GM18507 (cell line): ENCODE measurements around the gene LYRM4.

Experiments
- DNase-seq: peaks from one replicate; pipeline ENCODE4 v3.0.0; 2011; ENCODE audit warnings: low read depth; ENCODE audit not compliant: insufficient read length; ENCODE audit errors: extremely low spot score
- FAIRE-seq: peaks from 2 replicates; lab custom pipeline; 2011; peaks lifted over from hg19 to GRCh38; lab: Jason Lieb, UNC

LYRM4 gene

GRCh38 chr6:5213836-5214235 lies 46.9 kb downstream of the LYRM4 start:
- DNase-seq (no peak), FAIRE-seq (no peak)

GRCh38 chr6:5211492-5211891 lies 49.3 kb downstream of the LYRM4 start:
- DNase-seq (no peak), FAIRE-seq (no peak)

GRCh38 chr6:5208471-5208971 lies 52.2 kb downstream of the LYRM4 start:
- FAIRE-seq (no peak), DNase-seq (no peak)

- DNase-seq, result no peak
- peak; percentile 18 for FAIRE-seq
Observed at GRCh38 chr6:5208057-5208456, 52.7 kb downstream of the LYRM4 start.

DNA sequence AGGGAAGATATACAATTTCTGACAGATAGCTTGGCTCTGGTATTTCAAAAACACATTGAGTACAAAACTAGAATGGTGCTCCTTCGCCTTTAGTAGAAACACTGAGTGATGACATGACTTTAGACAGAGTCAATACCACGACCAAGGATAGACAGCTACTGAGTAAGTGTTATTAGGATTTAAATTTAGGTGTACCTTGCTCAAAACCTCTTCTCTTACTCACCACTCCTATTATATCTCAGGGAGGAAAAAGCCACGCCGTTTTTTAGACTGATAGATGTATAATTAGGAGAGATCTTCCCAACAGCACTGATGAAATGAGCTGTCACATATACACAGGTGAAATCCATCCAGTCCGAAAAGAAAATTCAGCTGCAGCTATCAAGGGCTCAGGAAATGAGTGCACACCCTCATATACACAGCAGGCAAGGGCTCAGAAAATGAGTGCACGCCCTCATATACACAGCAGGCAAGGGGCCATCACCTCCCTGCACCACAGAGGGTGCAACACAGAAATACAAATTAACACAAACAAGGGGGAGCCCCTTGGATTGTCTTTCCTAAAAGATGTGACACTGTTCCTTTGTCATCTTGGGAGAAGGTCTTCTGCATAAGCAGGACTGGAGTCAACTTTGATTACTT lies 53.7 kb downstream of the LYRM4 start:
- DNase-seq (no peak), FAIRE-seq (no peak)

DNA sequence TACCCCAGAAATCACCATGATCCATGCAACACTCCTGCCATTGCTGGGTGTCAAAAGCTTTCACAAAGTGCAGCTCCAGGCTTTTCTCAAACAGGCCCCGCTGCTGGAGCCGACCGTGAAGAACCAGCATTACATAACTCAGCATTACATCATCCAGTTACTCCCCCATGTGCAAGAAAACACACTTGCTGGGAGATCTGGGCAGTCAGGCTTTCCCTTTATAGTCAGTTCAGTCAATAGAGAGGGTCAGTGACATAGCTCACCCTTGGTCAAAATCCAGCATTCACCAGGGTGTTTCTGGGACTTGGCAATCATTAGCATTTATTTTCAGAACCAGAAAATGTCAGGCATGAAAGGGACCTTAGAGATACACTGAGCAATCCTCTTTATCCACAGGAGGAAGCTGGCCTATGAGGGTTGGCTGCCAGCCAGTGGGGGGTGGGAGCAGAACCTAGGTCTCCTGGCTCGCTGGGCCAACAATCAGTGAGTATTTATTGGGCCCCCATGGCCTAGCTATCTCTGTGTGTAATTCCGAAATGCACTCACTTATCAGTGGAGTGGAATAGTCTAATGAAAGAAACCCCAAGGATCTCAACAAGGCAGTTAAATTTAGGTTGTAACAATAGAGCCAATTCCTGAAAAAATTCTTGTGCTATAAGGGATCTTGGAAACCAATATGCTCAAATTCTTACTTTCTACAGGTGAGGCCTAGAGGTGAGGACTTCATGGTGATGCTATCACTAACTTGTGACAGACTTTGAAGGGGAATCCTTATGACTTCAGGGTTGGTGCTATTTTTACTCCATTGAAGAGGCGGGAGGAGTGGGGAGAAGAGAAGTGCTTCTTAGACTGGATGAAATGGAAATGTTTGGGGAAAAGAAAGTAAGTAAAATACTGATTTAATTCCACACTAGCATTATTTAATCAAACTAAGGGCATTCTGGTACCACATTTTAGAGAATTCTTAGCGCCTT lies 54.6 kb downstream of the LYRM4 start:
- DNase-seq, result no peak
- no peak for FAIRE-seq

DNA sequence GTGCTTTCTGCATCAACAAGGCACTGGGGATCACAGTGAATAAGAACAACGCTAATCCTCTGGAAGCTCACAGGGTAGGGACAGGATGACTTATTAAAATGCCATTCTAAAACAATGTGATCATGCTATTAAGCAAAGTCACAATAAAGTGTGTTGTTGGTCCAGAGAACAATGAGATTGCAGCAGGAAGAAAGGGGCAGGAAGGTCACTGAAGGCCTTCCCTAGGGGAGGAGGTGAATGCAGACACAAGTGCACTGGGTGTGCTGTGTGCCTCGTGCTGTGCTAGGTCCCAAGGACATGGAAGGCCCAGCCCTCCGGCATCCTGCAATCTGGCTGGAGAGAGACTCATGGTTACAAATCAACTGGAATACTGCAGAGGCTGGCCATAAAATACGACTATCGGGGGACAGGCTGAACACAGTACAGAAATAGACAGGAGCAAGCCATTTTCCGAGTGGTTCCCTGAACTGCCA lies 55.7 kb downstream of the LYRM4 start:
- no peak for FAIRE-seq
- no peak for DNase-seq

DNA sequence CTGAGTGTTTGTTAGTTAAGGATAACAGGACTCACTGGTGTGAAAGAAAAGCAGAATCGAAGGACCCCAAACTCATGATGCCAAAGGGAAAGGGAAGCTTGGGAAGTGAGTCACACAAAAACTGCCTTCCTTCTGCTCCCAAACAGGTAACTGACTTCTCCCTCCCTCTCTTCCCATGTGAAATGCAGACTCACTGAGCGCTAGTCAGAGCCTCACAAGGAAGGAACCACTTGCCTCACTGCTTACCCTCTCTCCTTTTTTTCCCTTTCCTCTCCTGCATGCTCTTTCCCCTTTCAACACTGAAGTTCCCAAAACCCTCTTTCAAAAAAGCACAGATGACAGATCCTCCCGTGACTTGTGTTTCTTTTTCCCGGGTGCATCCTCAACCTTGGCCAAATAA lies 56.4 kb downstream of the LYRM4 start:
- DNase-seq (no peak), FAIRE-seq (no peak)

DNA sequence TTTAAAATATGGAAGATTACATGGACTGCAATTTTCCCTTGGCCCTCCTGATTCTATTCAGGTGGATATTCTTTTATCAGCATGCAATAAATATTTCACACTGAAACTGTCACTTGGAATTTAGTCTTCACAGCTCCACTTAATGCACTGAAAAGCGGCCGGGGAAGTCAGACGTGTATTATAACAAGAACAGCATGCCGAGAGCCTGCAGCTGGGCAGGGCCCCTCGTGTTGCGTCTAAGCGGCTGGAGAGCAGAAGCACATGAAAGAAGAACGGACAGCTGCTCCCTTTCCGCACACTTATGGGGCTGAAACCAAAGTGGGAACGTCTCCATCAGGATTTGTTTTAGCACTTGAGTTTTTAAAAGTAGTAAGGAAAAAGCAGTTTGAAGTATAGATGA lies 57.2 kb downstream of the LYRM4 start:
- no peak for FAIRE-seq
- DNase-seq, result no peak

DNA sequence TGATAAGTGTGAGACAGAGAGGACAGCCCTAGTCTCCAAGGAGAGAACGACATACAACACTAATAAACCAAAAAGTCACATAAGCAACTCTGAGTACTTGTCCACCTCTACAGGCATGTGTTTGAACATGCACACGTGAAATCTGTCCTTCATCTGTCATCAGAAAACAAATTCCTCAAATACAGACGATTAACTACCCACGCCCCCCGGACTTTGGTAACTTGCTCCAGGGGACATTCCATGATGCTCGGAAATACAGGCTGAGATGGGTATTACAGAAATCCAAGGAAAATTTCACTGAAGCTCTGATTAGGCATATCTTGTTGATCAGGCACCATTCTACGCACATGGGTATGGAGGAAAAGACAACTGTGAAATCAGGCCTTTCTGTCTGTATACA lies 57.8 kb downstream of the LYRM4 start:
- FAIRE-seq (no peak), DNase-seq (no peak)

- FAIRE-seq (no peak), DNase-seq (no peak)
Observed at GRCh38 chr6:5202206-5202605, 58.5 kb downstream of the LYRM4 start.

GRCh38 chr6:5201271-5201670 lies 59.5 kb downstream of the LYRM4 start:
- FAIRE-seq, result no peak
- DNase-seq, result no peak

- FAIRE-seq (no peak), DNase-seq (no peak)
Observed at GRCh38 chr6:5199702-5200101, 61.0 kb downstream of the LYRM4 start.

DNA sequence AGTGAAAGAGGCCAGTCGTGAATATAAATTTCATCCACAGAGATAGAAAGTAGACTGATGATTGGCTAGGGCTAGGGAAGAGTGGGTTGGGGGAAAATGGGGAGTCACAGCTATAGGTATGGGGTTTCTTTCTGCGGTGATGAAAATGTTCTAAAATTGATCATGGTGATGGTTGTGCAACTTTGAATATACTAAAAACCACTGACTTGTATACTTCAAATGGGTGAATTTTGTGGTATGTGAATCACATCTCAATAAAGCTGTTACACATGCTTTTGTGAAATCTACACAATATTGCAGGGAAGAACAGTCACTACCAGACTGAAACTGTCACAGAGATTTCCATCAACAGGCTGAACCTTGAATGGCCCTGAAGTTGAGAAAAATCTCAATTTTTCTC lies 61.5 kb downstream of the LYRM4 start:
- FAIRE-seq (no peak), DNase-seq (no peak)

GRCh38 chr6:5197084-5197483 lies 63.7 kb downstream of the LYRM4 start:
- FAIRE-seq, result no peak

DNA sequence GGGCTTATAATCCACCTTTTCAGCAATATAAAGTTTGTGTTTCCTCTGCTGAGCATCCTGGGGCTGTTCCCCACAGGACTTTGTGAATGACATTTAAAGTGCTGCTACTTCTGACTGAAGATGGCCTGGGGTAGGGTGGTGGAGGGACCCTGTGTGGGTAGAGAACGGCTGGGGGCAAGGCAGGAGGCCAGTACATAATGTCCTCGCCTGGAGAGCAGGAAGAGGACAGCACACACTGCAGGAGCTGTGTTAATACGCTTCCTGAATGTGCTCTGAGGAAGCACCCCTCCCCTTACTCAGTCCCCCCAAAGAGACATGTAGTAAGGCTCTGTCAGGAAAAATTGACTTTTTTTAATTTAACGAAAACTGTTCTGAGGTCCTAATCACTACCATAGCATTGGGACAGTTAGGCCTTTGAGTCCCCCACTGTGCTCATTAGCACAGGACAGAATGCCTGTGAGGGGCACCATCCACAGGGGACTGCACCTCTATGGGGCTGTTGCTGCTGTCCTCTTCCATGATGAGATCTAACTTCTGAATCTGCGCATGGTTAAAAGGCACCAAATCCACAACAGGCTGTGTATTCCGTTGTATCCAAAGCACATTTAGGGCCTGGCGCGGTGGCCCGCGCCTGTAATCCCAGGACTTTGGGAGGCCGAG lies 68.5 kb downstream of the LYRM4 start:
- FAIRE-seq, result no peak
- no peak for DNase-seq

More at GRCh38 chr6:5197084-5197483, 63.7 kb downstream of the LYRM4 start:
- DNase-seq, result no peak

GRCh38 chr6:5191722-5192121 lies 69.0 kb downstream of the LYRM4 start:
- DNase-seq (no peak), FAIRE-seq (no peak)

DNA sequence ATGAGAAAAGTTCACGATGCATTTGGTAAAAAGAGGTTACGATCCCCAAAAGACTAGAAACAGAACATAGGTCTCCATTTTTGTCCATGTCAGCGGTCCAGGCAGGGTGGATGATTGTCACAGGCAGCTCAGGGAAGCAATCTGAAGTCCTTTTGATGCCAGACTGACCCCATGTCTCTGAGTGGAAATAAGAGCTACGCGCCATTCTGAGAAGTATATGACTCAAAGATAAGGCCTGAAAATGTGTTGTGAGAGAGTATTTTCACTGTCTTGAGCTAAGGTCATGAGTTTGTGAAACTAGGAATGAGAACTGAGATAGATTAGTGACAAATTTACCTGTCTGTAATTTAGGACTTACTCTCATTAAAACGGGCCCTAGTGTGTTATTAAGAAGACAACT lies 69.5 kb downstream of the LYRM4 start:
- DNase-seq (no peak), FAIRE-seq (no peak)

- no peak for DNase-seq
- no peak for FAIRE-seq
Observed at GRCh38 chr6:5190507-5190906, 70.2 kb downstream of the LYRM4 start.

- no peak for FAIRE-seq
- DNase-seq, result no peak
Observed at GRCh38 chr6:5188646-5189045, 72.1 kb downstream of the LYRM4 start.
